Endothelial cell of umbilical vein (primary cell): ENCODE data around the gene KCNQ2. TPM values are rescaled to one million over a fixed set of nuclear protein-coding genes. Genes with fewer than 3 reads are reported as not detected.

Experiments used
- BruUV-seq: library from RNA; stranded (reverse); fragments of 400-500 nt; replicated peaks from 2 replicates; lab custom pipeline; 2021; lab: Mats Ljungman, UMichigan
- CTCF ChIA-PET: fragments of 300-600, 350-600 bp; sonication (Branson Sonifier 250); formaldehyde crosslinking; loops from one replicate; lab custom pipeline; 2021; ENCODE audit warnings: antibody characterized with exemption, inconsistent platforms; lab: Charles Lee
- POLR2A ChIA-PET: fragments of 300-600, 350-600 bp; sonication (Branson Sonifier 250); formaldehyde crosslinking; loops from one replicate; lab custom pipeline; 2021; ENCODE audit warnings: antibody characterized with exemption, inconsistent platforms; lab: Charles Lee
- DNase-seq: peaks from one replicate; pipeline ENCODE4 v3.0.0-alpha.2; 2011; ENCODE audit warnings: low read depth, low spot score
- FAIRE-seq: peaks from 2 replicates; lab custom pipeline; 2011; peaks lifted over from hg19 to GRCh38; lab: Jason Lieb, UNC
- H2AFZ ChIP-seq: 2 replicates; pipeline ENCODE4 v1.6.0; 2012; ENCODE audit warnings: low read depth, low read length, control low read depth, inconsistent platforms
- H3K27ac ChIP-seq: 2 replicates; pipeline ENCODE4 v1.5.1; 2011; ENCODE audit warnings: low read depth, mild to moderate bottlenecking, control low read depth, low read length, moderate library complexity; ENCODE audit not compliant: insufficient read depth
- H3K27me3 ChIP-seq, 2 experiments: 2 replicates each; pipeline versions ENCODE4 v1.6.0 to v1.6.1; 2011; ENCODE audit warnings: low read length in 2 of 2, mixed read lengths in 1 of 2; ENCODE audit not compliant: control insufficient read depth in 2 of 2, insufficient read depth in 2 of 2
- H3K36me3 ChIP-seq, 2 experiments: 2 replicates in 1 of 2; 3 replicates in 1 of 2; pipeline ENCODE4 v1.5.1; 2011; ENCODE audit warnings: low read length in 2 of 2, mild to moderate bottlenecking in 1 of 2, moderate library complexity in 1 of 2; ENCODE audit not compliant: control insufficient read depth in 2 of 2, insufficient read depth in 2 of 2; ENCODE audit errors: extremely low read depth in 1 of 2
- H3K4me1 ChIP-seq: 3 replicates; pipeline ENCODE4 v1.5.1; 2011; ENCODE audit warnings: mild to moderate bottlenecking, low read length; ENCODE audit not compliant: control insufficient read depth, insufficient read depth; ENCODE audit errors: extremely low read depth
- H3K4me2 ChIP-seq: 2 replicates; pipeline ENCODE4 v1.6.1; 2011; ENCODE audit warnings: low read length, control low read depth, mixed read lengths; ENCODE audit not compliant: insufficient read depth
- H3K4me3 ChIP-seq, 3 experiments: fragments of 200-600 bp in 1 of 3; sonication (generic), shearing (Covaris generic) in 1 of 3; replicated peaks in 1 of 3; 2 replicates each; pipeline ENCODE4 v1.5.1; 2011 to 2016; ENCODE audit warnings: control low read depth in 3 of 3, low read length in 3 of 3, mild to moderate bottlenecking in 2 of 3, inconsistent platforms in 1 of 3, low read depth in 1 of 3, moderate library complexity in 1 of 3; ENCODE audit not compliant: insufficient read depth in 1 of 3
- H3K79me2 ChIP-seq: 2 replicates; pipeline ENCODE4 v1.6.0; 2012; ENCODE audit warnings: low read length, inconsistent platforms; ENCODE audit not compliant: control insufficient read depth, insufficient read depth
- H3K9ac ChIP-seq: replicated peaks from 2 replicates; pipeline ENCODE3; 2011; ENCODE audit warnings: low read length, control low read depth; ENCODE audit not compliant: insufficient read depth; ENCODE audit errors: extremely low read depth
- H3K9me1 ChIP-seq: replicated peaks from 3 replicates; pipeline ENCODE4 v1.6.0; 2011; ENCODE audit warnings: mild to moderate bottlenecking, low read length; ENCODE audit not compliant: control insufficient read depth, insufficient read depth; ENCODE audit errors: extremely low read depth
- H3K9me3 ChIP-seq: replicated peaks from 2 replicates; pipeline ENCODE4 v1.5.1; 2012; ENCODE audit warnings: low read length, inconsistent platforms; ENCODE audit not compliant: control insufficient read depth, insufficient read depth
- H4K20me1 ChIP-seq: replicated peaks from 2 replicates; pipeline ENCODE3; 2011; ENCODE audit warnings: mild to moderate bottlenecking, low read length; ENCODE audit not compliant: control insufficient read depth, insufficient read depth; ENCODE audit errors: extremely low read depth
- CTCF ChIP-seq, 2 donors: IDR thresholded peaks; 1 replicate in 1 of 2; 2 replicates in 1 of 2; pipeline ENCODE4 v1.5.1; 2011; ENCODE audit warnings: low read length in 2 of 2, mild to moderate bottlenecking in 2 of 2, moderate library complexity in 2 of 2, control low read depth in 1 of 2, inconsistent platforms in 1 of 2, low read depth in 1 of 2; ENCODE audit not compliant: insufficient read depth in 1 of 2; ENCODE audit errors: extremely low read depth in 1 of 2
- EZH2 ChIP-seq: IDR thresholded peaks from 2 replicates; pipeline ENCODE4 v1.6.1; 2012; ENCODE audit warnings: borderline replicate concordance, low read depth, mild to moderate bottlenecking, moderate library complexity, low read length, inconsistent platforms; ENCODE audit not compliant: severe bottlenecking
- FOS ChIP-seq: IDR thresholded peaks from 2 replicates; pipeline ENCODE4 v1.6.1; 2011; ENCODE audit warnings: mild to moderate bottlenecking, low read length, moderate library complexity, borderline replicate concordance; ENCODE audit not compliant: insufficient read depth
- GATA2 ChIP-seq: IDR thresholded peaks from 2 replicates; pipeline ENCODE4 v1.7.0; 2011; ENCODE audit warnings: low read depth, mild to moderate bottlenecking, moderate library complexity, mixed read lengths, low read length; ENCODE audit not compliant: insufficient read length, insufficient read depth
- JUN ChIP-seq: IDR thresholded peaks from 2 replicates; pipeline ENCODE4 v1.6.1; 2011; ENCODE audit warnings: borderline replicate concordance, low read depth; ENCODE audit not compliant: insufficient read length, insufficient read depth
- MAX ChIP-seq: IDR thresholded peaks from 2 replicates; pipeline ENCODE4 v1.6.1; 2011; ENCODE audit not compliant: insufficient read depth, insufficient read length
- MYC ChIP-seq: IDR thresholded peaks from one replicate; pipeline ENCODE4 v1.6.1; 2011; ENCODE audit warnings: mild to moderate bottlenecking, low read depth, low read length
- POLR2A ChIP-seq: IDR thresholded peaks from 2 replicates; pipeline ENCODE4 v1.6.1; 2012; ENCODE audit warnings: low read depth, mild to moderate bottlenecking, control low read depth, low read length
- POLR2AphosphoS5 ChIP-seq: IDR thresholded peaks from 2 replicates; pipeline ENCODE4 v1.6.1; 2012; ENCODE audit warnings: low read depth, mild to moderate bottlenecking, control low read depth, low read length, moderate library complexity; ENCODE audit not compliant: insufficient read depth
- dilution Hi-C: fragments of 300-500 bp; cut with MboI; formaldehyde crosslinking; loops from one replicate; pipeline ENCODE4 v1.15.0; 2019; ENCODE audit warnings: low sequenced_read_pairs; ENCODE audit not compliant: extremely low pct_ligation_motif_present
- intact Hi-C: fragments of 100-400 bp; cut with micrococcal nuclease; formaldehyde crosslinking; loops from one replicate; pipeline ENCODE4 v1.10.0; 2022
- polyA plus RNA-seq, 4 experiments: library from polyadenylated mRNA; depleted of rRNA in 3 of 4; stranded (reverse) in 3 of 4; unstranded in 1 of 4; fragments of >200 nt; gene quantifications; 2 replicates each; pipeline versions ENCODE4 v1.2.1 to v1.2.3, GENCODE V29; 2011 to 2012; ENCODE audit warnings: missing spikeins in 1 of 4
- total RNA-seq: library from RNA; stranded (reverse); gene quantifications from 2 replicates; pipeline ENCODE4 v1.2.3, GENCODE V29; 2021

Gene KCNQ2
- total and polyA plus RNA-seq, 2 donors (not counting 3 experiments of a cell fraction or from before 2014, with no cell fraction given), result not detected

GRCh38 chr20:63369724-63370617 is 102.5 kb downstream of the KCNQ2 start:
- no peaks in the 10 kb centered on the region for H3K27me3 ChIP-seq
- TF ChIP-seq POLR2A (no peak), JUN (no peak), POLR2AphosphoS5 (no peak), MAX (no peak), CTCF (IDR thresholded peaks at IDR 0.05; ENCODE audit: extremely low read depth in 1 of 2, insufficient read depth in 1 of 2, low read depth in 1 of 2, low read length in 2 of 2) (no peak), FOS (no peak), EZH2 (no peak), MYC (no peak), GATA2 (no peak)
- ChIA-PET POLR2A (no interaction called here), CTCF (interaction anchor here (1.6 to 1.8 kb wide), 2 partner anchors 12 to 60 kb away, joined by 7 to 12 read pairs; no protein-coding TSS in a partner anchor)
- H4K20me1 ChIP-seq, result no peaks in the 10 kb centered on the region
- no peak for FAIRE-seq
- H2AFZ ChIP-seq, result no peak overlapping the region
- no peak overlapping the region for H3K4me2 ChIP-seq
- H3K27ac ChIP-seq, result no peak overlapping the region
- H3K4me1 ChIP-seq, result no peaks in the 10 kb centered on the region
- no peaks in the 10 kb centered on the region for H3K9me1 ChIP-seq
- H3K79me2 ChIP-seq, result no peaks in the 10 kb centered on the region
- no peak for DNase-seq
- no peak overlapping the region for H3K4me3 ChIP-seq
- dilution Hi-C loops, result no loop called here
- no peak overlapping the region for H3K9ac ChIP-seq
- intact Hi-C loops, result no loop called here
- no TSS peak for BruUV-seq
- no peaks in the 10 kb centered on the region for H3K9me3 ChIP-seq
- no peaks in the 10 kb centered on the region for H3K36me3 ChIP-seq
